ENCODE results near the gene TYK2. TPM values are rescaled to one million over a fixed set of nuclear protein-coding genes. Genes with fewer than 3 reads are reported as not detected.
"Not testable (repeated sequence)": the region's sequence is repeated elsewhere in the genome, so short reads cannot be mapped to it uniquely, and the experiment has no call there.

TYK2 gene
- total RNA-seq, 1 experiment from 2014 or later, result 118 TPM

DNA sequence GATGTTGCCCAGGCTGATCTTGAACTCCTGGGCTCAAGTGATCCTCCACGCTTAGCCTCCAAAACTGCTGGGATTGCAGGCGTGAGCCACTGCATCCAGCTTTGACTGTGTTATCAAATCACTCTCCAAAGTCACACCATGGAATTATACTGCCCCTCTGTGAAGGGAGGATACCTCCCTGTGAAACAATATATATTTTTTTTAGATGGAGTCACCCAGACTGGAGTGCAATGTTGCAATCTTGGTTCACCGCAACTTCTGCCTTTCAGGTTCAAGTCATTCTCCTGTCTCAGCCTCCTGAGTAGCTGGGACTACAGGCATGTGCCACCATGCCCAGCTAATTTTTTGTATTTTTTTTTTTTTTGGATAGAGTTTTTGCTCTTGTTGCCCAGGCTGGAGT lies 7.7 kb downstream of the TYK2 start:
- H3K4me1 ChIP-seq (ENCODE audit: insufficient read depth, low read length, poor library complexity, severe bottlenecking), result no peaks in the 10 kb centered on the region
- H3K36me3 ChIP-seq (ENCODE audit: insufficient read depth, low read length, poor library complexity, severe bottlenecking), result peaks cover 22% of the 10 kb centered on the region
- ChIA-PET CTCF (no interaction called here), POLR2A (ENCODE audit: low non-redundant PET) (no interaction called here)
- intact Hi-C loops (cut with micrococcal nuclease; ENCODE audit: unreplicated experiment), result no loop called here
- TF ChIP-seq, protein P1, sequence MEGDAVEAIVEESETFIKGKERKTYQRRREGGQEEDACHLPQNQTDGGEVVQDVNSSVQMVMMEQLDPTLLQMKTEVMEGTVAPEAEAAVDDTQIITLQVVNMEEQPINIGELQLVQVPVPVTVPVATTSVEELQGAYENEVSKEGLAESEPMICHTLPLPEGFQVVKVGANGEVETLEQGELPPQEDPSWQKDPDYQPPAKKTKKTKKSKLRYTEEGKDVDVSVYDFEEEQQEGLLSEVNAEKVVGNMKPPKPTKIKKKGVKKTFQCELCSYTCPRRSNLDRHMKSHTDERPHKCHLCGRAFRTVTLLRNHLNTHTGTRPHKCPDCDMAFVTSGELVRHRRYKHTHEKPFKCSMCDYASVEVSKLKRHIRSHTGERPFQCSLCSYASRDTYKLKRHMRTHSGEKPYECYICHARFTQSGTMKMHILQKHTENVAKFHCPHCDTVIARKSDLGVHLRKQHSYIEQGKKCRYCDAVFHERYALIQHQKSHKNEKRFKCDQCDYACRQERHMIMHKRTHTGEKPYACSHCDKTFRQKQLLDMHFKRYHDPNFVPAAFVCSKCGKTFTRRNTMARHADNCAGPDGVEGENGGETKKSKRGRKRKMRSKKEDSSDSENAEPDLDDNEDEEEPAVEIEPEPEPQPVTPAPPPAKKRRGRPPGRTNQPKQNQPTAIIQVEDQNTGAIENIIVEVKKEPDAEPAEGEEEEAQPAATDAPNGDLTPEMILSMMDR (conservative IDR thresholded peaks at IDR 0.05; ENCODE audit: low read depth, low read length), result no peak
- no peak for TF ChIP-seq EZH2 (IDR thresholded peaks at IDR 0.05; ENCODE audit: borderline replicate concordance, low read depth, low read length, poor library complexity, severe bottlenecking)
- H3K27me3 ChIP-seq (replicated peaks; ENCODE audit: insufficient read depth, low read depth, low read length, poor library complexity), result no peaks in the 10 kb centered on the region
- no peaks in the 10 kb centered on the region for H3K9me3 ChIP-seq (ENCODE audit: low read depth, low read length, poor library complexity, severe bottlenecking)
- no peak overlapping the region for H3K27ac ChIP-seq (ENCODE audit: low read depth, low read length, poor library complexity, severe bottlenecking)
- BruUV-seq (replicated peaks), result no TSS peak
- no peak overlapping the region for H3K4me3 ChIP-seq (ENCODE audit: low read depth, low read length, poor library complexity, severe bottlenecking)
- no peak for DNase-seq (ENCODE audit: low spot score)

DNA sequence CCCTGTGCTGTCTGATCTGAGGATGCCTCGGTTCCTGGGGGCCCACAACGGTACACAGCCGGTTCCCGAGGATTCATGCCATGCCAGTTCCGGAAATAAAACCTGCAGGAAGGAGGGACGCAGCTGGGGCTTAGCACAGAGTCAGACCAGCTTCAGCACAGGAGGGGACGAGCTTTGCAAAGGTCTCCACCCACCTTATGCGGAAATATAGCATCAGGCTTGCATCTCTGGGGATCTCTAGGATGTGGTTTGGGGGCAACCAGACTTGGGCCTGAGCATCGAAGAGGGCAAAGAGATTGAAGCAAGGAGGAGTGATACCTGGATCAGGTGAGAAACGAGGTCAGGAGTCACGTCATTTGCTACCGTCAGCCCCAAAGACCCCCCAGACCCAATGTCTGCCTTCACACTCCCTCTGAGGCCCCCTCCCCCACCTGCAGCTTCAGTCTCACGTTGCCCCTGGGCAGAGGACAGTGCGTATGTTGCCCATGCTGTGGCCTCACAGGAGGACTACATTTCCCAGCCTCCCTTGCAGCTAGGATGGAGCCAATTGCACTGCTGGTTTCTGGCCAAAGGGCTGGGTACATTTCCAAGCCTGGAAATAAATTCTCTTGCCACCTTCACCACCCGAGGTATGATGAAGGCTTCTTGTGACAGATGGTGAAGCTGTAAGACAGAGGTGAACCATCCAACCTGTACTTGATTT lies 12.1 kb downstream of the TYK2 start:
- Histone ChIP-seq H3K27ac (ENCODE audit: low read depth, low read length, poor library complexity, severe bottlenecking) (no peak overlapping the region), H3K9me3 (ENCODE audit: low read depth, low read length, poor library complexity, severe bottlenecking) (no peaks in the 10 kb centered on the region), H3K4me1 (ENCODE audit: insufficient read depth, low read length, poor library complexity, severe bottlenecking) (no peaks in the 10 kb centered on the region), H3K36me3 (ENCODE audit: insufficient read depth, low read length, poor library complexity, severe bottlenecking) (peaks cover 34% of the 10 kb centered on the region), H3K4me3 (ENCODE audit: low read depth, low read length, poor library complexity, severe bottlenecking) (no peak overlapping the region), H3K27me3 (replicated peaks; ENCODE audit: insufficient read depth, low read depth, low read length, poor library complexity) (no peaks in the 10 kb centered on the region)
- POLR2A ChIA-PET (ENCODE audit: low non-redundant PET), result interaction anchor here (0.6 kb wide), 1 partner anchor 280 kb away, joined by 4 read pairs; no protein-coding TSS in a partner anchor
- intact Hi-C loops (cut with micrococcal nuclease; ENCODE audit: unreplicated experiment), result no loop called here
- DNase-seq (ENCODE audit: low spot score), result no peak
- no TSS peak for BruUV-seq (replicated peaks)
- TF ChIP-seq, protein P1 (conservative IDR thresholded peaks at IDR 0.05; ENCODE audit: low read depth, low read length), result no peak
- no peak for TF ChIP-seq EZH2 (IDR thresholded peaks at IDR 0.05; ENCODE audit: borderline replicate concordance, low read depth, low read length, poor library complexity, severe bottlenecking)
- CTCF ChIA-PET, result no interaction called here

DNA sequence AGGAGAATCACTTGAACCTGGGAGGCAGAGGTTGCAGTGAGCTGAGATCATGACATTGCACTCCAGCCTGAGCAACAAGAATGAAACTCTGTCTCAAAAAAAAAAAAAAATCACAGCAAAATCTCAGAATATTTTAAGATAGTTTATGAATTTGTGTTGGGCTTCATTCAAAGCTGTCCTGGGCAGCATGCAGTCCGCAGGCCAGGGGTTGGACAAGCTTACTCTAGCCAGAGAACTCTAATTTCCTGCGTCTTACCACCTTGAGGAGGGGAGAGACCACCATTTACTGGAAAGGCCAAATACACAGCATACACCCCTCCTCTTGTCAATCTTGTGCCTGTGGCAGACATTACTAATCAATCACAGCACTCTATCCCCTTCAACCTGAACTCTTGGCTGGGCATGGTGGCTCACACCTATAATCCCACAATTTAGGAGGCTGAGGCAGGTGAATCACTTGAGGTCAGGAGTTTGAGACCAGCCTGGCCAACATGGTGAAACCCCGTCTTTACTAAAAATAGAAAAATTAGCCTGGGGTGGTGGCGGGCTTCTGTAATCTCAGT lies 13.3 kb downstream of the TYK2 start:
- BruUV-seq (replicated peaks); intact Hi-C loops (cut with micrococcal nuclease; ENCODE audit: unreplicated experiment); H3K4me1 ChIP-seq (ENCODE audit: insufficient read depth, low read length, poor library complexity, severe bottlenecking); H3K27ac ChIP-seq (ENCODE audit: low read depth, low read length, poor library complexity, severe bottlenecking); H3K27me3 ChIP-seq (replicated peaks; ENCODE audit: insufficient read depth, low read depth, low read length, poor library complexity); H3K4me3 ChIP-seq (ENCODE audit: low read depth, low read length, poor library complexity, severe bottlenecking); DNase-seq (ENCODE audit: low spot score); H3K9me3 ChIP-seq (ENCODE audit: low read depth, low read length, poor library complexity, severe bottlenecking): not testable (repeated sequence)
- ChIA-PET CTCF (interaction anchor here (0.6 kb wide), 1 partner anchor 25 kb away, joined by 4 read pairs; no protein-coding TSS in a partner anchor), POLR2A (ENCODE audit: low non-redundant PET) (interaction anchor here (0.6 kb wide), 1 partner anchor 308 kb away, joined by 3 read pairs; no protein-coding TSS in a partner anchor)
- H3K36me3 ChIP-seq (ENCODE audit: insufficient read depth, low read length, poor library complexity, severe bottlenecking), result peaks cover 37% of the 10 kb centered on the region
